ENCODE measurements around the gene TOGARAM1.

DNA sequence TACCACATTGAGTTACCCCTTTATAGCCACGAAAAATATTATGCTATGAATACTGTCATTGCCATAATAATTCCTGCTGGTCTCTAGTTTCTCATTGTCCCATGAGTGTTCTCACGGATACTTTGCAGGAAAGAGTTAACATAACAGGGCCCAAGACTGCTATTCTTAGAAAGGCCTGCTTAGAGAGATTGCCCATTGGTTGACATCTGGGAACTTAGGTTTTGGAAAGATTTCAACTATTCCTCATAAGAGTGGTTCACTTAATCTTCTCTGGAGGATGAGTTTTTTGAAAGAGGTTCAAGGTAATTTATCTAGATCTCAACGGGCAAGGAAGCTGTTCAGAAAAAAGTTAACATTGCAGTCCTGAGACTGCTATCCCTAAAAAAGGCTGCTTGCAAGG is 103.5 kb downstream of the TOGARAM1 start:
- TF ChIP-seq, protein P1, sequence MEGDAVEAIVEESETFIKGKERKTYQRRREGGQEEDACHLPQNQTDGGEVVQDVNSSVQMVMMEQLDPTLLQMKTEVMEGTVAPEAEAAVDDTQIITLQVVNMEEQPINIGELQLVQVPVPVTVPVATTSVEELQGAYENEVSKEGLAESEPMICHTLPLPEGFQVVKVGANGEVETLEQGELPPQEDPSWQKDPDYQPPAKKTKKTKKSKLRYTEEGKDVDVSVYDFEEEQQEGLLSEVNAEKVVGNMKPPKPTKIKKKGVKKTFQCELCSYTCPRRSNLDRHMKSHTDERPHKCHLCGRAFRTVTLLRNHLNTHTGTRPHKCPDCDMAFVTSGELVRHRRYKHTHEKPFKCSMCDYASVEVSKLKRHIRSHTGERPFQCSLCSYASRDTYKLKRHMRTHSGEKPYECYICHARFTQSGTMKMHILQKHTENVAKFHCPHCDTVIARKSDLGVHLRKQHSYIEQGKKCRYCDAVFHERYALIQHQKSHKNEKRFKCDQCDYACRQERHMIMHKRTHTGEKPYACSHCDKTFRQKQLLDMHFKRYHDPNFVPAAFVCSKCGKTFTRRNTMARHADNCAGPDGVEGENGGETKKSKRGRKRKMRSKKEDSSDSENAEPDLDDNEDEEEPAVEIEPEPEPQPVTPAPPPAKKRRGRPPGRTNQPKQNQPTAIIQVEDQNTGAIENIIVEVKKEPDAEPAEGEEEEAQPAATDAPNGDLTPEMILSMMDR (tag by site-specific recombination; IDR thresholded peaks at IDR 0.05): no peak
- TF ChIP-seq ZNF121 (tag by site-specific recombination; IDR thresholded peaks at IDR 0.05) (no peak), OVOL3 (tag by site-specific recombination; IDR thresholded peaks at IDR 0.05) (no peak), ZNF501 (tag by site-specific recombination; IDR thresholded peaks at IDR 0.05) (no peak), ZNF830 (tag by site-specific recombination; IDR thresholded peaks at IDR 0.05; ENCODE audit: low read depth) (no peak), ZNF433 (tag by site-specific recombination; IDR thresholded peaks at IDR 0.05; ENCODE audit: low read depth) (no peak)
- TF ChIP-seq, protein P2, sequence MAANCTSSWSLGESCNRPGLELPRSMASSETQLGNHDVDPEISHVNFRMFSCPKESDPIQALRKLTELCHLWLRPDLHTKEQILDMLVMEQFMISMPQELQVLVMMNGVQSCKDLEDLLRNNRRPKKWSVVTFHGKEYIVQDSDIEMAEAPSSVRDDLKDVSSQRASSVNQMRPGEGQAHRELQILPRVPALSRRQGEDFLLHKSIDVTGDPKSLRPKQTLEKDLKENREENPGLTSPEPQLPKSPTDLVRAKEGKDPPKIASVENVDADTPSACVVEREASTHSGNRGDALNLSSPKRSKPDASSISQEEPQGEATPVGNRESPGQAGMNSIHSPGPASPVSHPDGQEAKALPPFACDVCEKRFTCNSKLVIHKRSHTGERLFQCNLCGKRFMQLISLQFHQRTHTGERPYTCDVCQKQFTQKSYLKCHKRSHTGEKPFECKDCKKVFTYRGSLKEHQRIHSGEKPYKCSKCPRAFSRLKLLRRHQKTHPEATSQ (tag by site-specific recombination; IDR thresholded peaks at IDR 0.05): no peak
- TF ChIP-seq, protein P3, sequence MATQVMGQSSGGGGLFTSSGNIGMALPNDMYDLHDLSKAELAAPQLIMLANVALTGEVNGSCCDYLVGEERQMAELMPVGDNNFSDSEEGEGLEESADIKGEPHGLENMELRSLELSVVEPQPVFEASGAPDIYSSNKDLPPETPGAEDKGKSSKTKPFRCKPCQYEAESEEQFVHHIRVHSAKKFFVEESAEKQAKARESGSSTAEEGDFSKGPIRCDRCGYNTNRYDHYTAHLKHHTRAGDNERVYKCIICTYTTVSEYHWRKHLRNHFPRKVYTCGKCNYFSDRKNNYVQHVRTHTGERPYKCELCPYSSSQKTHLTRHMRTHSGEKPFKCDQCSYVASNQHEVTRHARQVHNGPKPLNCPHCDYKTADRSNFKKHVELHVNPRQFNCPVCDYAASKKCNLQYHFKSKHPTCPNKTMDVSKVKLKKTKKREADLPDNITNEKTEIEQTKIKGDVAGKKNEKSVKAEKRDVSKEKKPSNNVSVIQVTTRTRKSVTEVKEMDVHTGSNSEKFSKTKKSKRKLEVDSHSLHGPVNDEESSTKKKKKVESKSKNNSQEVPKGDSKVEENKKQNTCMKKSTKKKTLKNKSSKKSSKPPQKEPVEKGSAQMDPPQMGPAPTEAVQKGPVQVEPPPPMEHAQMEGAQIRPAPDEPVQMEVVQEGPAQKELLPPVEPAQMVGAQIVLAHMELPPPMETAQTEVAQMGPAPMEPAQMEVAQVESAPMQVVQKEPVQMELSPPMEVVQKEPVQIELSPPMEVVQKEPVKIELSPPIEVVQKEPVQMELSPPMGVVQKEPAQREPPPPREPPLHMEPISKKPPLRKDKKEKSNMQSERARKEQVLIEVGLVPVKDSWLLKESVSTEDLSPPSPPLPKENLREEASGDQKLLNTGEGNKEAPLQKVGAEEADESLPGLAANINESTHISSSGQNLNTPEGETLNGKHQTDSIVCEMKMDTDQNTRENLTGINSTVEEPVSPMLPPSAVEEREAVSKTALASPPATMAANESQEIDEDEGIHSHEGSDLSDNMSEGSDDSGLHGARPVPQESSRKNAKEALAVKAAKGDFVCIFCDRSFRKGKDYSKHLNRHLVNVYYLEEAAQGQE (tag by site-specific recombination; IDR thresholded peaks at IDR 0.05): no peak
- TF ChIP-seq, protein P4, sequence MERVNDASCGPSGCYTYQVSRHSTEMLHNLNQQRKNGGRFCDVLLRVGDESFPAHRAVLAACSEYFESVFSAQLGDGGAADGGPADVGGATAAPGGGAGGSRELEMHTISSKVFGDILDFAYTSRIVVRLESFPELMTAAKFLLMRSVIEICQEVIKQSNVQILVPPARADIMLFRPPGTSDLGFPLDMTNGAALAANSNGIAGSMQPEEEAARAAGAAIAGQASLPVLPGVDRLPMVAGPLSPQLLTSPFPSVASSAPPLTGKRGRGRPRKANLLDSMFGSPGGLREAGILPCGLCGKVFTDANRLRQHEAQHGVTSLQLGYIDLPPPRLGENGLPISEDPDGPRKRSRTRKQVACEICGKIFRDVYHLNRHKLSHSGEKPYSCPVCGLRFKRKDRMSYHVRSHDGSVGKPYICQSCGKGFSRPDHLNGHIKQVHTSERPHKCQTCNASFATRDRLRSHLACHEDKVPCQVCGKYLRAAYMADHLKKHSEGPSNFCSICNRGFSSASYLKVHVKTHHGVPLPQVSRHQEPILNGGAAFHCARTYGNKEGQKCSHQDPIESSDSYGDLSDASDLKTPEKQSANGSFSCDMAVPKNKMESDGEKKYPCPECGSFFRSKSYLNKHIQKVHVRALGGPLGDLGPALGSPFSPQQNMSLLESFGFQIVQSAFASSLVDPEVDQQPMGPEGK (tag by site-specific recombination; IDR thresholded peaks at IDR 0.05): no peak
- TF ChIP-seq, protein P5, sequence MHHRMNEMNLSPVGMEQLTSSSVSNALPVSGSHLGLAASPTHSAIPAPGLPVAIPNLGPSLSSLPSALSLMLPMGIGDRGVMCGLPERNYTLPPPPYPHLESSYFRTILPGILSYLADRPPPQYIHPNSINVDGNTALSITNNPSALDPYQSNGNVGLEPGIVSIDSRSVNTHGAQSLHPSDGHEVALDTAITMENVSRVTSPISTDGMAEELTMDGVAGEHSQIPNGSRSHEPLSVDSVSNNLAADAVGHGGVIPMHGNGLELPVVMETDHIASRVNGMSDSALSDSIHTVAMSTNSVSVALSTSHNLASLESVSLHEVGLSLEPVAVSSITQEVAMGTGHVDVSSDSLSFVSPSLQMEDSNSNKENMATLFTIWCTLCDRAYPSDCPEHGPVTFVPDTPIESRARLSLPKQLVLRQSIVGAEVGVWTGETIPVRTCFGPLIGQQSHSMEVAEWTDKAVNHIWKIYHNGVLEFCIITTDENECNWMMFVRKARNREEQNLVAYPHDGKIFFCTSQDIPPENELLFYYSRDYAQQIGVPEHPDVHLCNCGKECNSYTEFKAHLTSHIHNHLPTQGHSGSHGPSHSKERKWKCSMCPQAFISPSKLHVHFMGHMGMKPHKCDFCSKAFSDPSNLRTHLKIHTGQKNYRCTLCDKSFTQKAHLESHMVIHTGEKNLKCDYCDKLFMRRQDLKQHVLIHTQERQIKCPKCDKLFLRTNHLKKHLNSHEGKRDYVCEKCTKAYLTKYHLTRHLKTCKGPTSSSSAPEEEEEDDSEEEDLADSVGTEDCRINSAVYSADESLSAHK (tag by site-specific recombination; IDR thresholded peaks at IDR 0.05): no peak
- TF ChIP-seq, protein P6, sequence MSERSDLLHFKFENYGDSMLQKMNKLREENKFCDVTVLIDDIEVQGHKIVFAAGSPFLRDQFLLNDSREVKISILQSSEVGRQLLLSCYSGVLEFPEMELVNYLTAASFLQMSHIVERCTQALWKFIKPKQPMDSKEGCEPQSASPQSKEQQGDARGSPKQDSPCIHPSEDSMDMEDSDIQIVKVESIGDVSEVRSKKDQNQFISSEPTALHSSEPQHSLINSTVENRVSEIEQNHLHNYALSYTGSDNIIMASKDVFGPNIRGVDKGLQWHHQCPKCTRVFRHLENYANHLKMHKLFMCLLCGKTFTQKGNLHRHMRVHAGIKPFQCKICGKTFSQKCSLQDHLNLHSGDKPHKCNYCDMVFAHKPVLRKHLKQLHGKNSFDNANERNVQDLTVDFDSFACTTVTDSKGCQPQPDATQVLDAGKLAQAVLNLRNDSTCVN (tag by site-specific recombination; optimal IDR thresholded peaks at IDR 0.05): no peak
